ENCODE data around the gene CFTR.

The CFTR gene

DNA sequence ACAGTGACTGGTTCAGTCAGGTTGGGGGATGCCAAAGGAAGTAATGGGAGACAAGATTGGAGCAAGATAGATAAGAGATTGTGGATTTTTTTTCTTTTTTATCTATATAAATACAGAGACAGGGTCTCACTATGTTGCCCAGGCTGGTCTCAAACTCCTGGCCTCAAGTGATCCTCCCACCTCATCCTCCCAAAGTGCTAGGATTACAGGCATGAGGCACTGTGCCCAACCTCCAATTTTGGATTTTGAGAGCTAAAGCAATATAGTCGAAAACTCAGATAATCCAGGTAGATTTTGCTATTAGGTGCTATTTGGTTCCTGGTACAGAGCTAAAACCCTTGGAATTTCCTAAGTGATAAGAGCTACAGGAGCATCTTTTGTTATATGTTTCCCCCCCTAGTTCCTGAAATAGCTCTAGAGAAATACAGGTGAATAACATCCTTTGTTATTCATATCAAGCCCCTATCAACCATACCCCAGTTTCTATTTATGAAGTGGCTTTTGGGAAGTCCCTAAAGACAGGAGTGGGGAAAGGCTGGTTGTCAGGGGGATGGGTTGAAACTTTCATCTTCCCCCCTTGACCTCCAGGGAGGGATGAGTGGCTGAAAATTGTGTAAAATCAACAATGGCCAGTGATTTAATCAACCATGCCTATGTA lies 151.2 kb downstream of the CFTR start:
- H3K4me1 ChIP-seq (ENCODE audit: insufficient read depth, low read length, poor library complexity, severe bottlenecking): peaks cover 7% of the 10 kb centered on the region
- no peaks in the 10 kb centered on the region for H3K36me3 ChIP-seq (ENCODE audit: insufficient read depth, low read length)
- H3K4me2 ChIP-seq (ENCODE audit: low read depth, low read length, poor library complexity, severe bottlenecking): no peak overlapping the region
- H3F3A ChIP-seq (ENCODE audit: low read depth): no peaks in the 10 kb centered on the region
- no peak for TF ChIP-seq EZH2phosphoT487 (IDR thresholded peaks at IDR 0.05; ENCODE audit: borderline replicate concordance)
- TF ChIP-seq, protein P1, sequence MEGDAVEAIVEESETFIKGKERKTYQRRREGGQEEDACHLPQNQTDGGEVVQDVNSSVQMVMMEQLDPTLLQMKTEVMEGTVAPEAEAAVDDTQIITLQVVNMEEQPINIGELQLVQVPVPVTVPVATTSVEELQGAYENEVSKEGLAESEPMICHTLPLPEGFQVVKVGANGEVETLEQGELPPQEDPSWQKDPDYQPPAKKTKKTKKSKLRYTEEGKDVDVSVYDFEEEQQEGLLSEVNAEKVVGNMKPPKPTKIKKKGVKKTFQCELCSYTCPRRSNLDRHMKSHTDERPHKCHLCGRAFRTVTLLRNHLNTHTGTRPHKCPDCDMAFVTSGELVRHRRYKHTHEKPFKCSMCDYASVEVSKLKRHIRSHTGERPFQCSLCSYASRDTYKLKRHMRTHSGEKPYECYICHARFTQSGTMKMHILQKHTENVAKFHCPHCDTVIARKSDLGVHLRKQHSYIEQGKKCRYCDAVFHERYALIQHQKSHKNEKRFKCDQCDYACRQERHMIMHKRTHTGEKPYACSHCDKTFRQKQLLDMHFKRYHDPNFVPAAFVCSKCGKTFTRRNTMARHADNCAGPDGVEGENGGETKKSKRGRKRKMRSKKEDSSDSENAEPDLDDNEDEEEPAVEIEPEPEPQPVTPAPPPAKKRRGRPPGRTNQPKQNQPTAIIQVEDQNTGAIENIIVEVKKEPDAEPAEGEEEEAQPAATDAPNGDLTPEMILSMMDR (conservative IDR thresholded peaks at IDR 0.05; ENCODE audit: low read length): no peak
- H2AFZ ChIP-seq (ENCODE audit: low read length): no peak overlapping the region
- H3K9ac ChIP-seq (ENCODE audit: low read depth, low read length, poor library complexity, severe bottlenecking): no peak overlapping the region
- H3K27me3 ChIP-seq (ENCODE audit: insufficient read depth, low read length, poor library complexity, severe bottlenecking): no peaks in the 10 kb centered on the region
- H3K79me2 ChIP-seq (ENCODE audit: insufficient read depth, low read length): no peaks in the 10 kb centered on the region
- no peaks in the 10 kb centered on the region for H4K20me1 ChIP-seq (ENCODE audit: insufficient read depth, low read length, poor library complexity, severe bottlenecking)
- H3K4me3 ChIP-seq (ENCODE audit: low read length, poor library complexity, severe bottlenecking): no peak overlapping the region
- H3K9me3 ChIP-seq (ENCODE audit: insufficient read depth, low read depth, low read length): no peaks in the 10 kb centered on the region; the same call in 1 of the 2 replicates
- no peaks in the 10 kb centered on the region for H3K9me2 ChIP-seq (replicated peaks; ENCODE audit: low read depth, low read length)

- H4K20me1 ChIP-seq (ENCODE audit: insufficient read depth, low read length, poor library complexity, severe bottlenecking): no peaks in the 10 kb centered on the region
- H3F3A ChIP-seq (ENCODE audit: low read depth): no peaks in the 10 kb centered on the region
- H3K9me3 ChIP-seq (ENCODE audit: insufficient read depth, low read depth, low read length): no peaks in the 10 kb centered on the region; the same call in 1 of the 2 replicates
- TF ChIP-seq, protein P1 (conservative IDR thresholded peaks at IDR 0.05; ENCODE audit: low read length): no peak
- TF ChIP-seq EZH2phosphoT487 (IDR thresholded peaks at IDR 0.05; ENCODE audit: borderline replicate concordance): no peak
- H3K79me2 ChIP-seq (ENCODE audit: insufficient read depth, low read length): no peaks in the 10 kb centered on the region
- H3K9me2 ChIP-seq (replicated peaks; ENCODE audit: low read depth, low read length): no peaks in the 10 kb centered on the region
- H3K36me3 ChIP-seq (ENCODE audit: insufficient read depth, low read length): no peaks in the 10 kb centered on the region
- H2AFZ ChIP-seq (ENCODE audit: low read length): peak overlapping the region; percentile 80; the same call in 1 of the 2 replicates
- H3K4me1 ChIP-seq (ENCODE audit: insufficient read depth, low read length, poor library complexity, severe bottlenecking): peaks cover 7% of the 10 kb centered on the region
- no peak overlapping the region for H3K4me3 ChIP-seq (ENCODE audit: low read length, poor library complexity, severe bottlenecking)
- no peak overlapping the region for H3K9ac ChIP-seq (ENCODE audit: low read depth, low read length, poor library complexity, severe bottlenecking)
- no peaks in the 10 kb centered on the region for H3K27me3 ChIP-seq (ENCODE audit: insufficient read depth, low read length, poor library complexity, severe bottlenecking)
- H3K4me2 ChIP-seq (ENCODE audit: low read depth, low read length, poor library complexity, severe bottlenecking): no peak overlapping the region
Observed at GRCh38 chr7:117631652-117632051, 151.8 kb downstream of the CFTR start.

DNA sequence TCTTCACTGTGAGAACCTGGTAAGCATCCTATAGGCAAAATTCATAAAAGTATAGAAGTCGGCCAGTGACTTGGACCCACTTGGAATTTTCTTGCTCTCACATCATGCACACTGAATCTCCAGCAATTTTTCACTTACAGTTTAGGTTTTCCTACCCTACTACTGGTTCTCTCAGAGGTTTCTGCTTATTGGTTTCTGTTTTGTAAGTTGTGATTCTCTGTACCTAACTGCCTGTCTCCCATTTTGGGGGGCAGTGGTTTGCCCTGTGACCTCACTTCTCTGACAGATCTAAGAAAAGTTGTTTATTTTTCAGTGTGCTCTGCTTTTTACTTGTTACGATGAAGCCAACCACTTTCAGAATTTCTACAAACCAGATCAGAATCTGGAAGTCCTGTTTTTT lies 158.1 kb downstream of the CFTR start:
- no peak for TF ChIP-seq EZH2phosphoT487 (IDR thresholded peaks at IDR 0.05; ENCODE audit: borderline replicate concordance)
- TF ChIP-seq, protein P1 (conservative IDR thresholded peaks at IDR 0.05; ENCODE audit: low read length): no peak
- H3K36me3 ChIP-seq (ENCODE audit: insufficient read depth, low read length): no peaks in the 10 kb centered on the region
- H3K79me2 ChIP-seq (ENCODE audit: insufficient read depth, low read length): no peaks in the 10 kb centered on the region
- H3K27me3 ChIP-seq (ENCODE audit: insufficient read depth, low read length, poor library complexity, severe bottlenecking): no peaks in the 10 kb centered on the region
- H2AFZ ChIP-seq (ENCODE audit: low read length): no peak overlapping the region
- no peaks in the 10 kb centered on the region for H4K20me1 ChIP-seq (ENCODE audit: insufficient read depth, low read length, poor library complexity, severe bottlenecking)
- no peaks in the 10 kb centered on the region for H3K4me1 ChIP-seq (ENCODE audit: insufficient read depth, low read length, poor library complexity, severe bottlenecking)
- H3K9me2 ChIP-seq (replicated peaks; ENCODE audit: low read depth, low read length): no peaks in the 10 kb centered on the region
- H3K4me2 ChIP-seq (ENCODE audit: low read depth, low read length, poor library complexity, severe bottlenecking): no peak overlapping the region
- H3F3A ChIP-seq (ENCODE audit: low read depth): no peaks in the 10 kb centered on the region
- no peak overlapping the region for H3K4me3 ChIP-seq (ENCODE audit: low read length, poor library complexity, severe bottlenecking)
- no peaks in the 10 kb centered on the region; the same call in 1 of the 2 replicates for H3K9me3 ChIP-seq (ENCODE audit: insufficient read depth, low read depth, low read length)
- H3K9ac ChIP-seq (ENCODE audit: low read depth, low read length, poor library complexity, severe bottlenecking): no peak overlapping the region
